Mucosa of descending colon (tissue), 3 donors: ENCODE measurements around the gene GRXCR2. TPM values are rescaled to one million over a fixed set of nuclear protein-coding genes. Genes with fewer than 3 reads are reported as not detected.

Experiments
- ATAC-seq: fragments of 200-7000 bp; cut with Tn5 transposase; one replicate; pipeline ENCODE4 v1.9.1; 2020; ENCODE audit warnings: mild to moderate bottlenecking, moderate library complexity
- DNase-seq, 3 donors: peaks; one replicate each; pipeline ENCODE4 v3.0.0-alpha.2; 2020
- H3K36me3 ChIP-seq: fragments of 200-600 bp; one replicate; pipeline ENCODE4 v1.8.0; 2021; ENCODE audit warnings: low read depth, mild to moderate bottlenecking
- H3K4me1 ChIP-seq: fragments of 200-600 bp; one replicate; pipeline ENCODE4 v1.8.0; 2021; ENCODE audit warnings: low read depth, mild to moderate bottlenecking
- H3K4me3 ChIP-seq: fragments of 200-600 bp; one replicate; pipeline ENCODE4 v1.8.0; 2021; ENCODE audit warnings: mild to moderate bottlenecking
- H3K9me3 ChIP-seq: fragments of 200-600 bp; one replicate; pipeline ENCODE4 v1.8.0; 2021; ENCODE audit warnings: mild to moderate bottlenecking
- intact Hi-C, 2 donors: fragments of 100-400 bp; cut with DNase I in 1 of 2; cut with micrococcal nuclease in 1 of 2; formaldehyde crosslinking; loops; one replicate each; pipeline versions ENCODE4 v1.11.0 to v1.11.1; 2022; cut with DNase I, micrococcal nuclease
- total RNA-seq, 3 donors: library from RNA; stranded (reverse); fragmentation: NEBNext Ultra II Directional in 2 of 3; extraction: Animal tissue kit (Norgen Biotek cat#: 25700) in 2 of 3; gene quantifications; one replicate each; pipeline versions ENCODE4 v1.2.1 to v1.2.4, GENCODE V29; 2021 to 2023
- TF ChIP-seq, protein P1 (sequence below): fragments of 200-600 bp; IDR thresholded peaks from one replicate; pipeline ENCODE4 v1.8.0; 2022; ENCODE audit warnings: antibody characterized with exemption, mild to moderate bottlenecking
- donor health status: DM: no; HTN: no; CAD: no; lungs with moderate emphysema.
- donor health status: DM: no; HTN: no; CAD: no.
- donor health status: DM: no; HTN: yes; CAD: no.

The GRXCR2 gene
- total RNA-seq, 3 donors from 2014 or later: not detected

DNA sequence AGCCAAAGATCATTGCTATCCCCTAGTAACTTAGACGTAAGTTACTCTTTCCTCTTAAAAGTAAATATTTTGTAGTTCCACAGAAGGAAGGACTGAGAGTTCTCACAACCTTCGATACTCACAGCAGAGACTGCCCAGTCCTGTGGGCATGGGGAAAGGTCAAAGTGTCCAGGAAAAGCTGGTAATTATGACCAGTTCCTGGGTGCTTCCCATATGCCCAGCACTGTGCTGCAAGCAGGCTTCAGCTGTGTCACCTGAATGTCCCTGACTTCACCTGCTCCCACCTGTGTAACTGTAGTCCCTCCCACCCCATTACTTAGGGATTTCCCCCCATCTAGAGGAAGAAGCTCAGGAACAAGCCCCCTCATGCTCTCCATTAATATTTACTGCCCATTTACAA is 45.6 kb upstream of the GRXCR2 start:
- DNase-seq (no peak), ATAC-seq (peak; percentile 46)
- no peaks in the 10 kb centered on the region for H3K36me3 ChIP-seq
- H3K4me3 ChIP-seq: no peak overlapping the region
- TF ChIP-seq, protein P1, sequence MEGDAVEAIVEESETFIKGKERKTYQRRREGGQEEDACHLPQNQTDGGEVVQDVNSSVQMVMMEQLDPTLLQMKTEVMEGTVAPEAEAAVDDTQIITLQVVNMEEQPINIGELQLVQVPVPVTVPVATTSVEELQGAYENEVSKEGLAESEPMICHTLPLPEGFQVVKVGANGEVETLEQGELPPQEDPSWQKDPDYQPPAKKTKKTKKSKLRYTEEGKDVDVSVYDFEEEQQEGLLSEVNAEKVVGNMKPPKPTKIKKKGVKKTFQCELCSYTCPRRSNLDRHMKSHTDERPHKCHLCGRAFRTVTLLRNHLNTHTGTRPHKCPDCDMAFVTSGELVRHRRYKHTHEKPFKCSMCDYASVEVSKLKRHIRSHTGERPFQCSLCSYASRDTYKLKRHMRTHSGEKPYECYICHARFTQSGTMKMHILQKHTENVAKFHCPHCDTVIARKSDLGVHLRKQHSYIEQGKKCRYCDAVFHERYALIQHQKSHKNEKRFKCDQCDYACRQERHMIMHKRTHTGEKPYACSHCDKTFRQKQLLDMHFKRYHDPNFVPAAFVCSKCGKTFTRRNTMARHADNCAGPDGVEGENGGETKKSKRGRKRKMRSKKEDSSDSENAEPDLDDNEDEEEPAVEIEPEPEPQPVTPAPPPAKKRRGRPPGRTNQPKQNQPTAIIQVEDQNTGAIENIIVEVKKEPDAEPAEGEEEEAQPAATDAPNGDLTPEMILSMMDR: no peak
- no peaks in the 10 kb centered on the region for H3K4me1 ChIP-seq
- intact Hi-C loops: no loop called here
- H3K9me3 ChIP-seq: no peaks in the 10 kb centered on the region

DNA sequence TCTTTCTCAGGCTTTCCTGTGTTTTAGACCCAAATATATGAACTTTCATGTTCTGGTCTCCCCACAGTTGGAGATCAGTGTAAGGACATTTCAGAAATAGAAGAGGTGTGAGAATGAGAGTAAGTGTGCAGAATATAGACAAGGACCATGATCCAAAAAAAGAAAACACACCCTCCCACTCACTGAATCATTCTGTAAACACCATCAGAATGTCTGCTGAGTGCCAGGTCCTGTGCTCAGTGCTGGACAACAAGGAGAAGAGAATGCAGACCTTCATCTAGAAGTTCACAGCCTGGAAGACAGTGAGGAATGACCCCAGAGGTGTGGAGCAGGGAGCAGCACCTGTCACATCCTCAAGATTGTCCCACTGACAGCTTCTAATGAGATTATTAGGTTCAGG is 44.5 kb upstream of the GRXCR2 start:
- H3K9me3 ChIP-seq: no peaks in the 10 kb centered on the region
- H3K36me3 ChIP-seq: no peaks in the 10 kb centered on the region
- no peak for ATAC-seq
- intact Hi-C loops: no loop called here
- H3K4me3 ChIP-seq: no peak overlapping the region
- no peak for DNase-seq
- no peaks in the 10 kb centered on the region for H3K4me1 ChIP-seq
- TF ChIP-seq, protein P1: no peak

DNA sequence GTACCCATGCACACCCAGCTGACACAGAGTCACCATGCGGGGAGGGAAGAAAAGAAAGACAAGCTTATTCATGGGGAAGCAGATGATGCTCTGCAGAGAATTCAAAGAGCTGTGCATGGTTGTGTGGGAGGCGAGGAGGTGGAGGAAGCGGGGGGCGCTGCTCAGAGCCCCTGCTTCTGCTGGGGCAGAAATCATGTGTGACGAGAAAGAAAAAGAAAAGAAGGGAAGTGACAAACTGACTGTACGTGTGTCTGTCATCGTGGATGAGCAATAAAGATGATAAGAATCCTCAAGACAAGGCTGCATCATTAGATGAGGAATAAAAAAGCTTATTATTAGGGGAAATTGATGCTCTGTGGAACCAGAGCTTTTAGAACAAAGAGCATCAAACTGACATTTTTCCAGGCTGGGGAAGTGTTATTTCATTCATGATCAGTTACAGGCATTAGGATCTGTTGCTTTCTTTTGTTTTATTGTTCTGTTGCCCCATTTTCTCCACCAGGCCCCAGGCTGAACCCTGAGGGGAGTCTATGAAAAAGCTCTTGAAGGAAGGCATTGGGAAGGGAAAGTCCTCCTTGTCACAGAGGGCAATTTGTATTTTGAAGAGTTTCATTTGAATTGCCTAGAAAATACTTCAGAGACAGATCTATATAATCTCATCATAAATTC is 43.3 kb upstream of the GRXCR2 start:
- Histone ChIP-seq H3K4me3 (no peak overlapping the region), H3K9me3 (no peaks in the 10 kb centered on the region), H3K4me1 (no peaks in the 10 kb centered on the region), H3K36me3 (no peaks in the 10 kb centered on the region)
- no peak for DNase-seq
- intact Hi-C loops: no loop called here
- no peak for ATAC-seq
- TF ChIP-seq, protein P1: no peak

DNA sequence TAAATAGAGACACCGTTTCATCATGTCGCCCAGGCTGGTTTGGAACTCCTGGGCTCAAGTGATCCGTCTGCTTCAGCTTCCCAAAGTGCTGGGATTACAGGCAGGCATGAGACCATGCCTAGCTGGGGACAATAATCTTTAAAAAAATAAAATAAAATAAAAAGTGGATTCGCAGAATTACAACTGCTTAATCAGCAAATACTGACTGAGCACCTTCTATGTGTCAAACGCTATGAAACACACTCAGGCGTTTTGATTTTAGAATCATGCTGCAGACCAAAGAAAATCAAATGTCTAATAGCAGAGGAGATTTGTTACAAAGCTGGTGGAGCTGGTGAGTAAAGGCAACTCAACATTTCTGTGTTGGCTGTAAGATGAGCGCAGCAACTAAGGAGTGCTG is 40.9 kb upstream of the GRXCR2 start:
- TF ChIP-seq, protein P1: no peak
- Histone ChIP-seq H3K4me3 (no peak overlapping the region), H3K4me1 (no peaks in the 10 kb centered on the region), H3K36me3 (no peaks in the 10 kb centered on the region), H3K9me3 (no peaks in the 10 kb centered on the region)
- intact Hi-C loops: no loop called here
- no peak for DNase-seq
- no peak for ATAC-seq

DNA sequence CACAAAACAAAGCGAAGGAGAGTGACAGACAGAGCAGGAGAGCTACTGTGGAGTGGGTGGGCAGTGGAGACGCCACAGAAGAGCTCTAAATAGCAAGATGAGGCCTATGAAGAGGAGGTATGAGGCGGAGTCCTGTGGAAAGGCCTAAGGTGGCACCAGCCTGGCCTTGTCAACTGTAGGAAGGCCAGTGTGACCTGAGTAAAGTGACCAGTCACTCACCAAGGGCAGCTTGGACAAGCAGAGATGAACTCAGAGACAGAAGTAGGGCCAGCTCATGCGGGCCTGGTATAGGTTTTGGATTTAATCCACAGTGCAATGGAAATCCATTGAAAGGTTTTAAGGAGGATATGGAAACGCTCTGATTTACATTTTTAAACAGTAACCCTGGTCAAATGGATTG is 39.8 kb upstream of the GRXCR2 start:
- DNase-seq (no peak), ATAC-seq (no peak)
- Histone ChIP-seq H3K4me3 (no peak overlapping the region), H3K9me3 (no peaks in the 10 kb centered on the region), H3K36me3 (no peaks in the 10 kb centered on the region), H3K4me1 (no peaks in the 10 kb centered on the region)
- intact Hi-C loops: no loop called here
- TF ChIP-seq, protein P1: no peak

DNA sequence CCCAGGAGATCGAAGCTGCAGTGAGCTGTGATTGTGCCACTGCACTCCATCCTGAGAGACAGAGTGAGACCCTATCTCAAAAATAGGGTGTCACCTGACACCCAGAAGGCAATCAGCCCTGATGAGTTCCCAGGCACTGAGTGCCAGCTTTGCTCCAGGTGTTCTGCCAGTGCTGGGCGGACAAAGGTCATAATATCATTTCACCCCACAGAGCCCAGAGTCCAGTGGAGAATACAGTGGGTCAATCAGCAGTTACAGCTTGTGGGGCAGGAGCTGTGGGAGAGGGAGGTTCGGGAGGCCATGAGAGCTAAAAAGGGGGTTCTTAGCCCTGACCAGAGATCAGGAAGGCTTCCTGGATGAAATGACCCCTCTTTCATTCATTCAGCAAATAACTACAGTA is 39.2 kb upstream of the GRXCR2 start:
- ATAC-seq: peak; percentile 40
- intact Hi-C loops: no loop called here
- H3K9me3 ChIP-seq: no peaks in the 10 kb centered on the region
- TF ChIP-seq, protein P1: no peak
- H3K4me3 ChIP-seq: no peak overlapping the region
- no peaks in the 10 kb centered on the region for H3K36me3 ChIP-seq
- no peak for DNase-seq
- H3K4me1 ChIP-seq: no peaks in the 10 kb centered on the region
